ENCODE measurements around the gene NR6A1.

The NR6A1 gene

DNA sequence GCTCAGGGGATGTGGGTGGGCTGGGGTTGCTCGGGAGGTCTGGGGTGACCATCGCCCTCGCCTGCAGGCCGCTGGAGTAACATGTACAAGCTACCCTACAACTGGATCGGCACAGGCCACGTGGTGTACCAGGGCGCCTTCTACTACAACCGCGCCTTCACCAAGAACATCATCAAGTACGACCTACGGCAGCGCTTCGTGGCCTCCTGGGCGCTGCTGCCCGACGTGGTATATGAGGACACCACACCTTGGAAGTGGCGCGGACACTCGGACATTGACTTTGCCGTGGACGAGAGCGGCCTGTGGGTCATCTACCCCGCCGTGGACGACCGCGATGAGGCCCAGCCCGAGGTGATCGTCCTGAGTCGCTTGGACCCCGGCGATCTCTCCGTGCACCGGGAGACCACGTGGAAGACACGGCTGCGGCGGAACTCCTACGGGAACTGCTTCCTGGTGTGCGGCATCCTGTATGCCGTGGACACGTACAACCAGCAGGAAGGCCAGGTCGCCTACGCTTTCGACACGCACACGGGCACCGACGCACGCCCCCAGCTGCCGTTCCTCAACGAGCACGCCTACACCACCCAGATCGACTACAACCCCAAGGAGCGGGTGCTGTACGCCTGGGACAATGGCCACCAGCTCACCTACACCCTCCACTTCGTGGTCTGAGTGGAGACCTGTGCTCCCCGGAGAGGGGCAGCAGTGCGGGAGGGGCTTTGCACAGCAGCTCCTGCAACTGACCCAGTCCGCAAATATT lies 38.8 kb upstream of the NR6A1 start:
- Histone ChIP-seq H3K9ac (no peak overlapping the region), H3K27me3 (no peaks in the 10 kb centered on the region), H4K20me1 (no peaks in the 10 kb centered on the region), H3K9me3 (replicated peaks in 1 of 11) (no peaks in the 10 kb centered on the region), H3K4me3 (no peak overlapping the region), H3K4me1 (peaks cover 0 to 23% (median 10%) of the 10 kb centered on the region in 10 experiments; a peak in 13 of 20 replicates), H3K36me3 (no peaks in the 10 kb centered on the region), H3K27ac (no peak overlapping the region), H3K4me2 (no peak overlapping the region)
- no peak for TF ChIP-seq Cebpa-rat (IDR thresholded peaks at IDR 0.05)

DNA sequence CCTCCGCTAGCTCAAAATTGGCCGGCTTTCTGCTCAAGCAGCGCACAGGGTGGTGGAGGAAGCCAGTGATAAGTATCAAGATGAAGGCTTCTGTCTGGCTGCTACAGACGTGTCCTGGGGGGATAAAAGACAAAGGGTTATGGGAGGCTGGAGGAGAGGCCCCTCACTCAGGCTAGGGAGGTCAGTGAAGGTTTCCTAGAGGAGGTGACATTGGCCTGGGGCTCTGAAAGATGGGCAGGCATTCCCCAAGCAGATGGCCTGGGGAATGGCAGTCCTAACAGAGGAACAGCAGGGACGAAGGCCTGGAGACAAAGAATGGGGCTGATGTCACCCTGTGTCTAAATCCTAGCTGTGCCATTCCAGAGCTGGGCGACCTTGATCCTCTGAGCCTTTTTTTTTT lies 38.1 kb upstream of the NR6A1 start:
- TF ChIP-seq Cebpa-rat (IDR thresholded peaks at IDR 0.05), result no peak
- H3K4me2 ChIP-seq, result no peak overlapping the region
- no peaks in the 10 kb centered on the region for H3K36me3 ChIP-seq
- H3K9ac ChIP-seq, result no peak overlapping the region
- no peaks in the 10 kb centered on the region for H4K20me1 ChIP-seq
- H3K27ac ChIP-seq, result no peak overlapping the region
- no peaks in the 10 kb centered on the region for H3K27me3 ChIP-seq
- no peaks in the 10 kb centered on the region for H3K9me3 ChIP-seq (replicated peaks in 1 of 11)
- H3K4me3 ChIP-seq, result no peak overlapping the region
- peaks cover 0 to 25% (median 11%) of the 10 kb centered on the region in 10 experiments; a peak in 13 of 20 replicates for H3K4me1 ChIP-seq

DNA sequence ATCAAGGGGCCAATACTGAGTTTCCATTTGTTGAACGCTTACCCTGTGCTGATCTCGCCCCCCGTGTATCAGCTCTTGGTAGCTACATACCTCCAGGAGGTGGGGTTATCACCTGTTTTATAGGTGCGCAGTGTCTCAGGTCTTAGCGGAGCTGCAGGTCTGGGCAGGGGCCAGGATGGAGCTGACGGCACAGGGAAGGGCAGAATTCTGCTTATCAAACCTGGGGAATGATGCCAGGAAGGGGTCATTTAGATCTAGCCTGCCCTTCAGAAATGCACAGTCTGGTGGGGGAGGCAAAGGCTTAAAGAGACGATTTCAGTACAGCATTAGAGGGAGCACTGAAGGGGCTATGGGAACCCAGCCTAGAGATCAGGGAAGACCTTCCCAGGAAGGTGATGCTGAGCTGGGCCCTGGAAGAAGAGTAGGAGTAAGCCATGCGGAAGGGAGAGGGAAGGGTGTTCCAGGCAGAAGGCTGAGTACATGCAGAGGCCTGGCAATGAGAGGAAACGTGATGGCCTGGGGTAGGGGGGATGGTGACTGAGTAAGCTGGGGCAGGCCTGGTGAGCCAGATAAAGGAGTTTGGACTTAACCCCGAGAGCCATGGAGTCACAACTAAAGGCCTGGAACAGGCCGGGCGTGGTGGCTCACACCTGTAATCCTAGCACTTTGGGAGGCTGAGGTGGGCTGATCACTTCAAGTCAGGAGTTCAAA lies 37.3 kb upstream of the NR6A1 start:
- Histone ChIP-seq H3K36me3 (no peaks in the 10 kb centered on the region), H3K4me1 (peaks cover 0 to 25% (median 11%) of the 10 kb centered on the region in 10 experiments; a peak in 13 of 20 replicates), H3K27me3 (no peaks in the 10 kb centered on the region), H3K27ac (no peak overlapping the region), H3K9ac (no peak overlapping the region), H3K9me3 (replicated peaks in 1 of 11) (no peaks in the 10 kb centered on the region), H3K4me3 (no peak overlapping the region), H3K4me2 (no peak overlapping the region), H4K20me1 (no peaks in the 10 kb centered on the region)
- TF ChIP-seq Cebpa-rat (IDR thresholded peaks at IDR 0.05), result no peak

DNA sequence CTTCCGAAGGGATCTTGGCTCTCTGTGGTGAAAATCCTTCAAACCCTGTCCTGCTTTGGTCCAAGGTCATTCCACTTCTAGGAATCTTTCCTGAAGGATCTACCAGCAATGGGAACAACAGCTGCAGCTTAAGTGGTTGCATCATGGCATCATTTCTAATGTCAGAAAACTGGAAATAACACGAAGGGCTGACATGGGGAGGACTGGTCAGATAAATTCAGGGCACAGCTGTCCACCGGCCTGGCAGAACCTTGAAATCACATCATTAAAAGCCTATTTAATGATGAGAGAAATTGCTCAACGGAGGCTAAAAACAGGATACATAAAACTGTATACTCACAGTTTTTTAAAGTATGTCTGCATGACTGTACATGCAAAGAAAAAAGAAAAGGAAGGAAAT lies 34.1 kb upstream of the NR6A1 start:
- no peak overlapping the region for H3K9ac ChIP-seq
- no peak overlapping the region for H3K4me3 ChIP-seq
- no peak for TF ChIP-seq Cebpa-rat (IDR thresholded peaks at IDR 0.05)
- no peaks in the 10 kb centered on the region for H3K9me3 ChIP-seq (replicated peaks in 1 of 11)
- no peak overlapping the region for H3K27ac ChIP-seq
- peaks cover 10 to 47% (median 37%) of the 10 kb centered on the region in 10 experiments; a peak in 19 of 20 replicates for H3K4me1 ChIP-seq
- no peaks in the 10 kb centered on the region for H4K20me1 ChIP-seq
- peak overlapping the region in 7 of 11 experiments; percentile 10 to 61 (median 29); a peak in 9 of 22 replicates for H3K4me2 ChIP-seq
- H3K36me3 ChIP-seq, result no peaks in the 10 kb centered on the region
- no peaks in the 10 kb centered on the region for H3K27me3 ChIP-seq

DNA sequence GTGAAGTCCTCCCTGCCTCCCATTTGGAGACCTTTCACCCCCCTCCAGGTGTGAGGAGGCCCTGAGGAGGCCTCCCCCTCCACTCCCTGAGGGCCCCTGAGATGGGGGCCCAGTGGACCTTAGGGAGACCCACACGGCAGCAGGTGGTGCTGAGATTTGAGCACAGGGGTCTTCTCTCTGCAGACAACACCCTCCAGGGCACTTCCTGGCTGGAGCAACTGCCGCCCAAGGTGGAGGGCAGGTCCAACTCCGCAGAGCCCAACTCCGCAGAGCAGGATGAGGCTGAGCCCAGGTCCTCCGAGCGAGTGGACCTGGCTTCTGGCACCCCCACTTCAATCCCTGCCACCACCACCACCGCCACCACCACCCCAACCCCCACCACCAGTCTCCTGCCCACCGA lies 32.8 kb upstream of the NR6A1 start:
- no peaks in the 10 kb centered on the region for H3K27me3 ChIP-seq
- no peaks in the 10 kb centered on the region for H3K36me3 ChIP-seq
- no peaks in the 10 kb centered on the region for H4K20me1 ChIP-seq
- no peak overlapping the region for H3K4me2 ChIP-seq
- H3K4me1 ChIP-seq, result peaks cover 10 to 60% (median 47%) of the 10 kb centered on the region in 10 experiments; a peak in 19 of 20 replicates
- no peaks in the 10 kb centered on the region for H3K9me3 ChIP-seq (replicated peaks in 1 of 11)
- no peak overlapping the region for H3K9ac ChIP-seq
- TF ChIP-seq Cebpa-rat (IDR thresholded peaks at IDR 0.05), result no peak
- no peak overlapping the region for H3K4me3 ChIP-seq
- H3K27ac ChIP-seq, result no peak overlapping the region

DNA sequence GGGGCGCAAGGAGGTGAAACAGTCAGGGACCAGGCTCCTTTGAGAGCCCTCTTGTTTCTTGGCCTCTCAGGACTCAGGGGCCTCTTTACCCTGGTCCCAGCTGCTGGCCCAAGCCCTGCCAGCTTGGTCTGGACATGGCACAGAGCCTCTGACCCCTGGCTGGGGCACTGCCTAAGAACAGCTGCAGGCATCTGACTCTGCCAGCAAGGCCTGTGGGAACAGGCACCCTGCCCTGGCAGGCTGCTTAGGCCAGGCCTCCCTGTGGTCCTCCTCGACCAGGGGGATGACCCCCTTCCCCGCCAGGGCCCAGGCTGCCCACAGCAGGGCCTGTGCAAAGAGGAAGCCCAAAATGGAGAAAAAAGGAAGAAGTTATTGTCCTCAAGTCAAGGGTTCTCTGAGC lies 31.3 kb upstream of the NR6A1 start:
- peak overlapping the region; percentile 8 to 74 (median 46); a peak in 19 of 22 replicates for H3K4me2 ChIP-seq
- H3K4me1 ChIP-seq, result peaks cover 22 to 74% (median 60%) of the 10 kb centered on the region in 10 experiments
- TF ChIP-seq Cebpa-rat (IDR thresholded peaks at IDR 0.05), result no peak
- H3K36me3 ChIP-seq, result no peaks in the 10 kb centered on the region
- no peaks in the 10 kb centered on the region for H3K27me3 ChIP-seq
- H4K20me1 ChIP-seq, result no peaks in the 10 kb centered on the region
- peak overlapping the region in 3 of 11 experiments; percentile 9 to 33 (median 13); a peak in 3 of 22 replicates for H3K9ac ChIP-seq
- H3K4me3 ChIP-seq, result no peak overlapping the region
- peak overlapping the region in 3 of 11 experiments; percentile 19 to 49 (median 41); a peak in 5 of 22 replicates for H3K27ac ChIP-seq
- no peaks in the 10 kb centered on the region for H3K9me3 ChIP-seq (replicated peaks in 1 of 11)

DNA sequence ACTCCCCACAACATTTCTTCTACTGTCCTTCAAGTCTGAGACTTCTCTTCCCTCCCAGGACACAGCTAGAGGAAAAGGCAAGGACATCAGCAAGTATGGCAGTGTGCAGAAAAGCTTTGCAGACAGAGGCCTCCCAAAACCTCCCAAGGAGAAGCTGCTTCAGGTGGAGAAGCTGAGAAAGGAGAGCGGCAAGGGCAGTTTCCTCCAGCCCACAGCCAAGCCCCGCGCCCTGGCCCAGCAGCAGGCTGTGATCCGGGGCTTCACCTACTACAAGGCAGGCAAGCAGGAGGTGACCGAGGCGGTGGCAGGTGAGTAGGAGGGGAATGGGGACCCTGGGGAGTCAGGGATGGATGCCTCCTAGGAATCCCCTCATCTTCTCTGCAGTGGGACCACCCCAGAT lies 30.2 kb upstream of the NR6A1 start:
- peak overlapping the region in 2 of 11 experiments; percentile 10 to 38; a peak in 2 of 22 replicates for H3K27ac ChIP-seq
- TF ChIP-seq Cebpa-rat (IDR thresholded peaks at IDR 0.05), result no peak
- H3K9ac ChIP-seq, result no peak overlapping the region
- H3K36me3 ChIP-seq, result no peaks in the 10 kb centered on the region
- peaks cover 31 to 85% (median 71%) of the 10 kb centered on the region in 10 experiments for H3K4me1 ChIP-seq
- H3K4me2 ChIP-seq, result peak overlapping the region in 6 of 11 experiments; percentile 24 to 74 (median 68); a peak in 8 of 22 replicates
- H3K4me3 ChIP-seq, result no peak overlapping the region
- no peaks in the 10 kb centered on the region for H3K9me3 ChIP-seq (replicated peaks in 1 of 11)
- no peaks in the 10 kb centered on the region for H4K20me1 ChIP-seq
- no peaks in the 10 kb centered on the region for H3K27me3 ChIP-seq

DNA sequence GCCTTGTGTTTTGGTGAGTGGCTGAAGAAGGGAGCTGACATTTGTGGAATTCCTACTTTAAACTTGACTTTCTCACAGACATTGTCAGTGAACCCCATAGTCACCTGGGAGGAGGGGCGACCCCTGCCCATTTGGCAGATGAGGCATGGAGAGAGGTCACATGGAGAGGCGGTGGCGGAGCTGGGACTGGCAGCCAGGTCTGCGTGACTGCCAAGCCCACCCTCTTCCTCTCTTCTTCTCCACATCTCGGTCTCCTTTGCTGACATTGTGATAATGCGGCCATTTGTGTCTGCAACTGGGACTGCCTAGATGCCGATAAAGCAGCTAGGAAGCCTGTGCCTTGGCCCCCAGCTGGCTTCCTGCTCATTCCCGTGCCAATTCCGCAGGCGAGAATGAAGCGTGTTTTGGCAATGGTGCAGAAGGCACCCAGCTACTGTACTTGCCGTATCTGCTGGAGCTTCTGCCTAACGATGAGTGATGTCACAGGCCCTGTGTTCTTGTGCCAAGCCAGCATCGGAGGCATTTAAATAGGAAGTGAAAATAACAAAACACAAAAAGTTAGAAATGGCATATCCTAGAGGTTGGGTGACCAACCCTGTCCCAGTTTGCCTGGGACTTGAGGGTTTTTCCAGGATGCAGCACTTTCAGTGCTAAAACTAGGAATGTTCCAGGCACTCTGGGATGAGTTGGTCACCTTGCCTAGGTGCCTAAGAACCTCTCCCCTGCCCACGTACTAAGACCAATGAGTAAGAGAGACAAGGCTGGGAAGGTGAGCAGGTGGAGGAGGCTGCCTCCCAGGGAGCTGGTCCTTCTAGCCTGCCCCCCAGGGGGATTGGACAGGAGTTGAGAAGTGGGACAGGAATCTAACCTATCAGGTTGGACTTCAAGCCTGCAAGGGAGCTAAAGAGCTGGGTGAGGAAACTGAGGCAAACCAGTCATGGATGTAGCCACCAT lies 29.5 kb upstream of the NR6A1 start:
- peaks cover 39 to 89% (median 75%) of the 10 kb centered on the region in 10 experiments for H3K4me1 ChIP-seq
- no peaks in the 10 kb centered on the region for H4K20me1 ChIP-seq
- H3K4me3 ChIP-seq, result no peak overlapping the region
- no peaks in the 10 kb centered on the region for H3K27me3 ChIP-seq
- no peaks in the 10 kb centered on the region for H3K9me3 ChIP-seq (replicated peaks in 1 of 11)
- H3K36me3 ChIP-seq, result no peaks in the 10 kb centered on the region
- H3K9ac ChIP-seq, result no peak overlapping the region
- H3K4me2 ChIP-seq, result peak overlapping the region; percentile 8 to 74 (median 38); a peak in 19 of 22 replicates
- peak overlapping the region in 3 of 11 experiments; percentile 21 to 61 (median 38); a peak in 8 of 22 replicates for H3K27ac ChIP-seq
- TF ChIP-seq Cebpa-rat (IDR thresholded peaks at IDR 0.05), result no peak
